Measurements from ENCODE around the gene GALNT2. TPM values are rescaled to one million over a fixed set of nuclear protein-coding genes. Genes with fewer than 3 reads are reported as not detected.

The GALNT2 gene
- total and polyA plus RNA-seq, 10 of the 15 experiments (the other 5 are each of a cell fraction or from before 2014, with no cell fraction given) = 0.52 to 27.7 (median 16.3) TPM

GRCh38 chr1:230274254-230274653, 207.2 kb downstream of the GALNT2 start:
- WGBS (ENCODE audit: insufficient coverage, insufficient replicate concordance, low lambda C conversion rate, missing lambda C conversion rate) = 63% methylated on average over 14 of the region's 15 CpGs
- no peak overlapping the region for H3K4me2 ChIP-seq (ENCODE audit: control insufficient read depth, insufficient read depth)
- no peaks in the 10 kb centered on the region for H3K9me3 ChIP-seq (replicated peaks; ENCODE audit: control insufficient read depth, insufficient read depth, low read length)
- ChIA-PET RAD21 (ENCODE audit: unreplicated experiment) (no interaction called here), POLR2A (no interaction called here), CTCF (interaction anchor here (1.0 to 1.6 kb wide), 2 partner anchors 27 to 558 kb away, joined by 3 to 4 read pairs; no protein-coding TSS in a partner anchor), SMC1A (ENCODE audit: uncharacterized antibody, unreplicated experiment) (no interaction called here)
- no peak overlapping the region for H2AFZ ChIP-seq (ENCODE audit: control insufficient read depth, low read depth, low read length)
- H4K20me1 ChIP-seq (ENCODE audit: control insufficient read depth, insufficient read depth) = no peaks in the 10 kb centered on the region
- no peak overlapping the region for H3K27ac ChIP-seq (ENCODE audit: control insufficient read depth, insufficient read depth)
- no peak overlapping the region for H3K9ac ChIP-seq (ENCODE audit: control insufficient read depth, insufficient read depth, low read length)
- FAIRE-seq = no peak
- peaks cover 3 to 7% of the 10 kb centered on the region in 2 experiments; a peak in 3 of 4 replicates for H3K36me3 ChIP-seq (ENCODE audit: control insufficient read depth in 2 of 2, insufficient read depth in 2 of 2, low read length in 1 of 2)
- intact Hi-C loops (cut with micrococcal nuclease; ENCODE audit: unreplicated experiment) = no loop called here
- no peaks in the 10 kb centered on the region for H3K27me3 ChIP-seq (replicated peaks in 1 of 2; ENCODE audit: control insufficient read depth in 2 of 2, insufficient read depth in 2 of 2, low read length in 1 of 2)
- DNase-seq (ENCODE audit: low read depth, low spot score) = no peak
- H3K4me1 ChIP-seq (ENCODE audit: control insufficient read depth, insufficient read depth, low read length) = peaks cover 17% of the 10 kb centered on the region
- no peak overlapping the region for H3K4me3 ChIP-seq
- in situ Hi-C loops (cut with MboI) = no loop called here
- BruUV-seq (replicated peaks) = no TSS peak
- ATAC-seq = no peak
- no peaks in the 10 kb centered on the region for H3K79me2 ChIP-seq (ENCODE audit: control insufficient read depth, insufficient read depth, low read length)
- TF ChIP-seq YBX1 (IDR thresholded peaks at IDR 0.05) = no peak
- no peak for TF ChIP-seq CREB1 (IDR thresholded peaks at IDR 0.05; ENCODE audit: low read depth)
- TF ChIP-seq CEBPZ (IDR thresholded peaks at IDR 0.05; ENCODE audit: low read depth, low read length) = no peak
- no peak for TF ChIP-seq ZNF687 (IDR thresholded peaks at IDR 0.05)
- TF ChIP-seq GABPA (IDR thresholded peaks at IDR 0.05; ENCODE audit: low read depth) = no peak
- TF ChIP-seq ZNF217 (IDR thresholded peaks at IDR 0.05) = no peak
- no peak for TF ChIP-seq BHLHE40 (IDR thresholded peaks at IDR 0.05; ENCODE audit: borderline replicate concordance in 1 of 2, low read depth in 2 of 2, low read length in 1 of 2)
- TF ChIP-seq RFX5 (IDR thresholded peaks at IDR 0.05; ENCODE audit: low read depth, low read length) = no peak
- TF ChIP-seq, protein P1, sequence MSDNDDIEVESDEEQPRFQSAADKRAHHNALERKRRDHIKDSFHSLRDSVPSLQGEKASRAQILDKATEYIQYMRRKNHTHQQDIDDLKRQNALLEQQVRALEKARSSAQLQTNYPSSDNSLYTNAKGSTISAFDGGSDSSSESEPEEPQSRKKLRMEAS (IDR thresholded peaks at IDR 0.05; ENCODE audit: low read depth, low read length) = no peak
- no peak for TF ChIP-seq RCOR1 (conservative IDR thresholded peaks at IDR 0.05; ENCODE audit: low read depth, low read length)
- TF ChIP-seq STAT3 (IDR thresholded peaks at IDR 0.05; ENCODE audit: low read depth, low read length) = no peak
- no peak for TF ChIP-seq RAD51 (IDR thresholded peaks at IDR 0.05)
- TF ChIP-seq, protein P2, sequence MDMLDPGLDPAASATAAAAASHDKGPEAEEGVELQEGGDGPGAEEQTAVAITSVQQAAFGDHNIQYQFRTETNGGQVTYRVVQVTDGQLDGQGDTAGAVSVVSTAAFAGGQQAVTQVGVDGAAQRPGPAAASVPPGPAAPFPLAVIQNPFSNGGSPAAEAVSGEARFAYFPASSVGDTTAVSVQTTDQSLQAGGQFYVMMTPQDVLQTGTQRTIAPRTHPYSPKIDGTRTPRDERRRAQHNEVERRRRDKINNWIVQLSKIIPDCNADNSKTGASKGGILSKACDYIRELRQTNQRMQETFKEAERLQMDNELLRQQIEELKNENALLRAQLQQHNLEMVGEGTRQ (IDR thresholded peaks at IDR 0.05; ENCODE audit: borderline replicate concordance, low read depth, low read length) = no peak
- no peak for TF ChIP-seq NR2C2 (IDR thresholded peaks at IDR 0.05; ENCODE audit: borderline replicate concordance, control insufficient read depth, insufficient read length, low read depth)
- TF ChIP-seq MEF2A (IDR thresholded peaks at IDR 0.05; ENCODE audit: insufficient read depth, low read depth, low read length) = no peak
